GM21723 (cell line): ENCODE data around the gene CCNF.

Experiments
- ATAC-seq: cut with Tn5 transposase; IDR thresholded peaks from one replicate; pipeline ENCODE4 v1.9.1; 2021; ENCODE audit warnings: mild to moderate bottlenecking, moderate library complexity; ENCODE audit not compliant: unreplicated experiment

CCNF gene

DNA sequence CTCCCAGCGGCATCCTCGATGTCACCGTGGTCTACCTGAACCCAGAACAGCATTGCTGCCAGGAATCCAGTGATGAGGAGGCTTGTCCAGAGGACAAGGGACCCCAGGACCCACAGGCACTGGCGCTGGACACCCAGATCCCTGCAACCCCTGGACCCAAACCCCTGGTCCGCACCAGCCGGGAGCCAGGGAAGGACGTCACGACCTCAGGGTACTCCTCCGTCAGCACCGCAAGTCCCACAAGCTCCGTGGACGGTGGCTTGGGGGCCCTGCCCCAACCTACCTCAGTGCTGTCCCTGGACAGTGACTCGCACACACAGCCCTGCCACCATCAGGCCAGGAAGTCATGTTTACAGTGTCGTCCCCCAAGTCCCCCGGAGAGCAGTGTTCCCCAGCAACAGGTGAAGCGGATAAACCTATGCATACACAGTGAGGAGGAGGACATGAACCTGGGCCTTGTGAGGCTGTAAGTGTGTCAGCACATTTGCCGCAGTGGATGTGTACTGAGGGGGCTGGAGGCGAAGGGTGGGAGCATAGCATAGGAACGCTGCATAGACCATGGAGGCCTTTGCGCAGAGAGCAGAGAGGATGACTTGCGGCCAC lies 27.4 kb downstream of the CCNF start:
- no peak for ATAC-seq

DNA sequence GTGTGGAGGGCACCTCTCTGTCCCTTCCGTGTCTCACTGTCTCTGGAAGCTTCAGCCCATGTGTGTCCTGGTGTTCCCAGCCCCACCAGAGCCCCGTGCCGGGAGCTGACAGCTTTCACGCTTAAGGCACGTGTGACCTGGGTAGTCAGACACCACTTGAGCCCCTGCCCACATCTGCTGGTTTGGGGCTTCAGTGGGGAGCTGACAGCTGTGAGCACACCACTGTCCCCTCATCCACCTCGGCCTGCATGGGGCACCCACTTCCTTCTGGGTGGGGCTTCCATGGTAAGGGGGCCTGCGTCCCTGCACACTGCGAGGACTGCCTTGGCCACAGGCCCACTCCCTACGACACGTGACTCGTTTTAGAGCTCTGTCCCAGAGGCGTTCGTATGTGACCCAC lies 28.0 kb downstream of the CCNF start:
- no peak for ATAC-seq

DNA sequence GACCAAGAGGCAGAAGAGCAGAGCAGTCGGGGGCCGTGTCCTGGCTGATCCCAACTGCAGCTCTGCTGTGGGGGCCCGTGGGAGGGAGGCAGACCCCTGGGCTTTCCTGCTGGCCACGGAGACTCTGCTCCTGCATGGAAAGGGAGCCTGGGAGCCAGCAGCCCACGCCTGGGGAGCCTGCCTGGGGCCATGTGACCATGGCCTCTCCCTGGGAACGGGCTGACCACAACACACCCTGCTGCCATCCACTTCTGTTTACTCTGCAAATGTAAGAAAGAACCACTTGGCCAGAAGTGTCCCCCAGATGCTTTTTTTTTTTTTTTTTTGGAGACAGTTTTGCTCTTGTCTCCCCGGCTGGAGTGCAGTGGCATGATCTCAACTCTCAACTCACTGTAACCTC lies 28.7 kb downstream of the CCNF start:
- no peak for ATAC-seq

DNA sequence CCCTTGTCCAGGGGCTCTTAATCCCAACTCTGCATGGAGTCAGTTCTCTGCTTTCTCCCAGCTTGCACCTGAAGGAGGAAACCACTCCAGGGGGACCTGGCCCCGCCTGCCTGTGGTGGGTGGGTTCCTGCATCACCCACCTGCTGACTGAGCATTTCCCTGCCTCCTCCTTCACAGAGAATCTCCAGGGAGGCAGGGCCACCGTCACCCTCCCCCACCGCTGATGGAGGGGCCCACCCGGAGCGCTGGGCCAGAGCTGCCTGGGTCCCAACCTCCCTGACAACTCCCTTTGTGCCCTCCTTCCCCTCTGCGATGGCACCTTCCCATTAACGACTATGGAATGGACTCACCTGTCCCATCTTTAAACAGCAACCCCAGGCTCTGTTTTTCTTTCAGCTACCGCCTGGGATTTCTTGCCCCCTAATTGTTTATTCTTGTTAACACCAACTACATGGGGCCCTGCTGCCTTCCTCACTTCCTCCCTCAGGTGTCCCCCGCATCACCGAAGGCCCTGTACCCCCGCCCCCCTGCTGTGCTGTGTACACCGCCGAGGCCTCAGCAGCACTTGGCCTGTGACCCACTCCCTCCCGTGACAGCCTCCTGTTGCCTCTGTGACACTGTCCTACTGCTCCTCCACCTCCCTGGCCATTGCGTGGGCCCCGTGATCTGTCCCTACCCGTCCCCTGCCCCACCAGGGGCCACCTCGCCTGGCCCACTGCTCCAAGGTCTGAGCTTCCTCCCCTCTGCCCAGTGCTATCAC lies 29.8 kb downstream of the CCNF start:
- ATAC-seq: no peak

DNA sequence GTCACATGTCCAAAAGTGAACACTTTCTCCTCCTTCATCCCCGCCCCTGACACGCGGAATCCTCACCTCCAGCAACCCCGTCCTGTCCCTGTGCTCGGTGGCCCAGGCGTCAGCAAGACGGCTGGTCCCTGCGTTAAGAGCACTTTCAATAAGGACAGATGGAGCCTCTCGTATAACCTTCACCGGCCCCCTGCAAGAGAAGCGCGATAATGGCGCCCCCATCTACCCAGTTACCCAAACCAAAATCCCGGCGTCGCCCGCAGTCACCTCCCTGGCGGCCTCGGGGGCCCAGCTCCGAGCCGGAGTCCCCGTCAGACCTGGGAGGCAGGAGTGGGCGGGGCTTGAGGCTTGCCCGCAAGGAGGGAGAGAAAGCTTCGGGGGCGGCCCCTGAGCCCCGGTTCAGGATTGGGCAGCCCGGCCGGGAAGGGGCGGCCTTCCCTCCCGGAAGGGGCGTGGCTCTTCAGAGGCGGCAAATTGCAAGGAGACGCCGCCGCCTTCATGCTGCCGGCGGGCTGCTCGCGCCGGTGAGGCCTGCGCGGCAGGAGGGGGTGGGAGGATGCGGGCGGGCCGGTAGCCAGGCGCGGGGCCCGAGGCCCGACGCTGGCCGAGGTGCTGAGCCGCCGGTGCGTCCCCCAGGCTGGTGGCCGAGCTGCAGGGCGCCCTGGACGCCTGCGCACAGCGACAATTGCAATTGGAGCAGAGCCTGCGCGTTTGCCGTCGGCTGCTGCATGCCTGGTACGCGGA lies 30.6 kb downstream of the CCNF start, which contains the start of gene TEDC2:
TSS of gene TEDC2 (plus strand) at position 463 of the 744 bp plus-strand sequence. CDS start at position 499, 36 bp downstream.
- ATAC-seq: peak; percentile 88

DNA sequence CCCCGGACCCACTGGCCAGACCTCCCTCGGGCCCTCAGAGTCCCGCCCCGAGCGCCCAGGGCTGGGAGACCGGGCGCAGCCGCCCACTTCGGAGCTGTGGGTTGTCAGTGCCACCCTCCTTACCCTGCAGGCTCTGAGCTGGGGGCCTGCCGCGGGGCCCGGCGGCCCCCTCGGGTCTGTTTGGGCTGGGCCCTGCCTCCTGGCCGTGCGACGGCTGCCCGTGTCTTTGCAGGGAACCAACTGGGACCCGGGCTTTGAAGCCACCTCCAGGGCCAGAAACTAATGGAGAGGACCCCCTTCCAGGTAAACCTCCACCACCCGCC lies 31.1 kb downstream of the CCNF start:
- ATAC-seq: no peak

DNA sequence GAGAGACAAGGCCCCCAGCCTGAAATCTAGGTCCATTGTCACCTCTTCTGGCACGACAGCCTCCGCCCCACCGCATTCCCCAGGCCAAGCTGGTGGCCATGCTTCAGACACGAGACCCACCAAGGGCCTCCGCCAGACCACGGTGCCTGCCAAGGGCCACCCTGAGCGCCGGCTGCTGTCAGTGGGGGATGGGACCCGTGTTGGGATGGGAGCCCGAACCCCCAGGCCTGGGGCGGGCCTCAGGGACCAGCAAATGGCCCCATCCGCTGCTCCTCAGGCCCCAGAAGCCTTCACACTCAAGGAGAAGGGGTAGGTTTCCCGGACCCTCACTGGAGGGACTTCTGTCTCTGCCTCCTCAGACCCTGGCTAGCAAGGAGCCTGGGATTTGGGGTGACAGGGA lies 31.7 kb downstream of the CCNF start:
- no peak for ATAC-seq

DNA sequence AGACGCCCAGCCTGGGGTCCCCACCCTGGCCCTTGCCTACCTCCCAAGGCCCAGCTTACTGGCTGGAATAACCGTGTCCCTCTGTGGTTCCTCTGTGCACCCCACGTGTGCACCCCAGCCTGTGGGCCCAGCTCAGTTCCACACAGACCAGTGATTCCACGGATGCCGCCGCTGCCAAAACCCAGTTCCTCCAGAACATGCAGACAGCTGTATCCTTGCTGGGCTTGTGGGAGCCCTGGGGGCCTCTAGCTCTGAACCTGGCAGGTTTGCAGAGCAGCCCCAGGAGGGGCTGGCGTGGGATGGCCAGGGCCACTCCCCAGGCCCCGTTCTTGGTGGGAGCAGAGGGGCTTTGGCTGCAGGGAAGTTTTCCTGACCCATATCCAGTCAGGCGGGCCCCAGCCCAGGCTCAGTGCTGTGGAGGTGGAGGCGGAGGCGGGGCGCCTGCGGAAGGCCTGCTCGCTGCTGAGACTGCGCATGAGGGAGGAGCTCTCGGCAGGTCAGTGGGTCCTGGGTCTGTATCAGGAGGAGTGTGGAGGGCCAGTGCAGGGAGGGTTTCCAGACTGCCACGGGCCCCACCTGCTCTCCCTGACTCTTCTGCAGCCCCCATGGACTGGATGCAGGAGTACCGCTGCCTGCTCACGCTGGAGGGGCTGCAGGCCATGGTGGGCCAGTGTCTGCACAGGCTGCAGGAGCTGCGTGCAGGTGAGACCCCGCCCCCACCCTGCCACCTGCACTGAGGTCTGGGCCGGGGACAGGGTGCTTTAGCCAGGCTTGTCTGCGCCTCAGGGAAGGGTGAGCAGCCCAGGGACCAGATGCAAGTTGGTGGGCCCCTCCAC lies 33.0 kb downstream of the CCNF start:
- no peak for ATAC-seq

DNA sequence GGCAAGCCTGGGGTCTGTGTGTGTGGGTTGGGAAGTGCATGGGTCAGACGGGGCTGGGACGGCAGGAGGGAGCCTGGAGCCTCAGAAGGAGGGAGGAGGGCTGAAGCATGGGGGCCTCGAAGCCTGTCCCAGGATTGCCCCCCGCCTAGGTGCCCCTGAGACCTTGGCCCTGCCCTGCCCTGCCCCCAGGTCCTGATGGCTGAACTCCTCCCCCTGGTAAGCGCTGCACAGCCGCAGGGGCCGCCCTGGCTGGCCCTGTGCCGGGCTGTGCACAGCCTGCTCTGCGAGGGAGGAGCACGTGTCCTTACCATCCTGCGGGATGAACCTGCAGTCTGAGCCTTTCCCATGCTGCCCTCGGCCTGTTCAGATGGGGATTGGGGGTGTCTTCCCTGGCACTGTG lies 35.1 kb downstream of the CCNF start:
- no peak for ATAC-seq

DNA sequence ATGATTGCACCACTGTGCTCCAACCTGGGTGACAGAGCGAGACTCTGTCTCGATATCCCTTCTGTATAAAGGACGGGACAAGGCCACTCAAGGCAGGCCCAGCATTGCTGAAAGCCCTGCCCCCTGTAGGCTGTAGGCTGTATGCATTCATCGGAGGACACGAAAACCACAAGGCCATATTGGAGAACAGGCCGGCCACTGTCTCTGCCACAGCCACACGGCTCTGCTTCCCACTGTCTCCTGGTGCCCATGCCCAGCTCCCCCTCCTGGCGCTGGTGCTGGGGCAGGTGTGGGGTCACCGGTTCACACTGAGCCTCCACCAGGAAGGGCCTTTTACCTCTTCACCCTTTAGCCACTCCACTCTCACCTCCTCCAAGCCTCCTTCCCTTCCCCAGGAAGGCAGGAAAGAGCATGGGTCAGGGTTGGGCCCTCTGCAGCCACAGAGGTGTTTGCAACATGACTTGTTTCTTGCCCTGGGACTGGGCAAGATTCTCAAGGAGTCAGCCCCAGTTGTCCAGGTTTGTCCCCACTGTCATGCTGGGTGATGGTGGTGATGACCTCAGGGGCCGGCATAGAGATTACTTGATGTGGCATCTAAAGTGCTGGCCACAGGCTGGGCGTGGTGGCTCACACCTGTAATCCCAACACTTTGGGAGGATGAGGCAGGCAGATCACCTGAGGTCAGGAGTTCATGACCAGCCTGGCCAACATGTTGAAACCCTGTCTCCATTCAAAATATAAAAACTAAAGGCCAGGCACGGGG lies 36.6 kb downstream of the CCNF start:
- ATAC-seq: no peak

DNA sequence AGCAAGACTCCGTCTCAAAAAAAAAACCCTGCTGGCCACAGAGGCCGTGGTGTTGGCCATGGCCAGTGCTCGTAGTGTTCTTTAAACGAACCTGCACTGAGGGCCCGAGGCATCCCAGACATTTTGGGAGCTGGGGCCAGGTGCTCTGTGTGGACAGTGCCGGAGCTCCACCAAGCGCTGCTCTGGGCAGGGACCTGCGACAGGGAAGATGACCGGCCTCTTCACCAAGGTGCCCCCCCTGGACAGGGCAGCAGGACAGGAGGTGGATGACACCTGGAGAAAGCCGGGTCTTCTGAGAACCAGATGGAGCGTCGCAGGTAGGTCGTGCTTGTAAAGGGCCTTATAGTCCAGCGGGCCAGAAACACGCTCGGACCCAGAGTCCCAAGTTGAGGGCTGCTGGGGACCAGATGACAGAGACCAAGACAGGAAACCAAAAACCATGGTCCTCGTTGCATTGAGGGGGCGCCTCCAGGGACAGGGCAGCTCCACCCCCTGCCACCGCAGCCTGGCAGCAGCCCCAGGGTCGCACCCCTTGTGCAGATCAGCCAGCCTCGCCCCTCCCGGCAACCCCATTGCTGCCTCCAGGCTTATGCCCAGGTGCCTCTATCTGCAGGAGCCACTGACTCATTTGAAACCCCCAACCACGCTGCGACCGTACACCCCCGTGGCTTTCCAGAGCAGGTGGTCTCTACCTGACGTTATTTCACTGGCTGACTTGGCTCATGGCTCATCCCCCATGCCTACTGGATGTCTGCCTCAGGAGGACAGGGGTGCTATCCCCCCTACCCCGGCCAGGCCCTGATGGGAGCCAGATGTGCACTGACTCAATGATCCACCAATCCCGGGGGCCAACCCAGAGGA lies 37.6 kb downstream of the CCNF start:
- no peak for ATAC-seq

DNA sequence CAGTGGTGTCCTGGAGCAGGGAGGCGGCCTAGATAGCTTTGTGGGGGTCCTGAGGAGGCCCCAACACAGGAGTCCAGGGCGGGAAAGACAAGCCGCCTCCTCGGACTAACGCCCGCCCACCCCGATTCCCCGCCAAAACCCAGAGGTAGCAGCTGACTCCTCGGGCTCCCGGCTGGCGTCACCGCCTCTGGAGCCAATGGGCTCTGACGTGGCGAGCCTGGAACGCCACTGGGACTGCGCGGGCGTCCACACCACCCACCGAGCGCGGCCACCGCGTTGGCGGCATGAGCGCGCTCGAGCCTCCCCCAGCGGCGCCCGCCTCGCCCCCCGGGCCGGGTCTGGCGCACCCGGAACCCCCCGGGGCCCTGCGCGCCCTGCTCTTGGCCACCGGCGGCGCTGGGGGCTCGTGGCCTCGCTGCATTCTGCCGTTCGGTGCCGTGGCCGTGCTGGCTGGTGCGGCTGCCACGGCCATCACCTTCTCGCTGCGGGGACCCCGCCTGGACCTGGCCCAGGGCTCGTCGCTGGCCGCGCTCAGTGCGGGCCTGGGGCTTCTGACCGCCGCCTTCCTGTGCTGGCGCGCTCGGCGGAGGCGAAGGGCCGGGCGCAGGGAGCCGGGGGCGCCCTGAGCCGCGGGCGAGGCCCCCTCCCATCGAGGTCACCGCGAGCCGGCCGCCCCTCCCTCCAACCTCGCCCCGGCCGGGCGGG lies 38.4 kb downstream of the CCNF start:
- ATAC-seq: no peak

DNA sequence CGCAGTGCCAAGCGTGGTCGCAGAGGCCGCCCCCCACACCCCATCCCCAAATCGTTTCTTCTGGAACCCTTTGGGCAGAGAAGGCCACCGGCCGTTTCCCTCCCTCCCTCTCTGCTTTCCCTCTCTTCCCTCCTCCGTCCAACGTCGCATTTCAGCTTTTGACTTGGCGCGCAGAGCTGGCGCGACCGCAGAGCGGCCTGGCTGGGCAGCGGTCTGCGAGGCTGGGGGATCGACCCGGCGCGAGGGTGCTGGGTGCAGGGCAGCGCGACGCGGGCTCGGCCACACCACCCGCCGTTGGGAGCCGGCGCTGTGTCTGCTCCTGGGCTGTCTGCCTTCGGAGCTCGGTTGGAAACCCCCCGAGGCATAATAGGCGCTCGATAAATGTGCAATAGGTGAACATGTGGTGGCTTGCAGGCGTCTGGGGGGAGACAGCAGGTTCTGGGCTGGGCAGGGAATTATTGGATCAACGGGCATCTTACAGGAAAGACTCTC lies 39.0 kb downstream of the CCNF start:
- no peak for ATAC-seq

DNA sequence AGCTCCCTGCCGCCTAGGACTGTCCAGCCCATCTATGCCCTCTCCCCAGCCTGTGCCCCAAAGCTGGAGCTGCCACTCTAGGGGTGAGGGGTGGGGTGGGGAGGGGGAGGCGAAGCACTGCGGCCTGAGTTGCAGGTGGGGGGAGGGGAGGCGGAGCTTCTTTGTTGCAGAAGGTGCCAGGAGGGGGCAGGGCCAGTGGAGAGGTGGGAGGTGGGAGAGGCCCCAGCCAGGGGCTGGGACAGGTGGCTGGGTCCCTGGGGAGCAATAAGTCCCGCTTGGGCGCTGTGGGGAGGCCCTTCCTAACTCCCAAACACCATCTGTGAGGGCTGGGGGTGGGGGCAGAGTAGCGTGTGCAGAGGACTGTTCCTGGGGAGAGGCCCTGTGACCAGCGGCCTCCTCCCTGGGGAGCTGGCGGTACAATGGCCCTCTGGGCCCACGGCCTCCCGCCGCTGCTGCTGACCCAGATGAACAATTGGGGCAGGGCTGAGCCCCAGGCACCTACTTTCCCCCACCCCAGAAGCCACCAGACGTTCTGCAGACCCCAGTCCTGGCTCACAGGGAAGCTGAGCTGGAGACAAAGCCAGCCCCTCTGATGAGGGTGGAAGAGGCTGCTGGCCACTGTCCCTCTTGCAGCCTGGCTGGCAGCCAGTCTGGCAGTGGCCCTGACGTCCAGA lies 39.6 kb downstream of the CCNF start:
- no peak for ATAC-seq

DNA sequence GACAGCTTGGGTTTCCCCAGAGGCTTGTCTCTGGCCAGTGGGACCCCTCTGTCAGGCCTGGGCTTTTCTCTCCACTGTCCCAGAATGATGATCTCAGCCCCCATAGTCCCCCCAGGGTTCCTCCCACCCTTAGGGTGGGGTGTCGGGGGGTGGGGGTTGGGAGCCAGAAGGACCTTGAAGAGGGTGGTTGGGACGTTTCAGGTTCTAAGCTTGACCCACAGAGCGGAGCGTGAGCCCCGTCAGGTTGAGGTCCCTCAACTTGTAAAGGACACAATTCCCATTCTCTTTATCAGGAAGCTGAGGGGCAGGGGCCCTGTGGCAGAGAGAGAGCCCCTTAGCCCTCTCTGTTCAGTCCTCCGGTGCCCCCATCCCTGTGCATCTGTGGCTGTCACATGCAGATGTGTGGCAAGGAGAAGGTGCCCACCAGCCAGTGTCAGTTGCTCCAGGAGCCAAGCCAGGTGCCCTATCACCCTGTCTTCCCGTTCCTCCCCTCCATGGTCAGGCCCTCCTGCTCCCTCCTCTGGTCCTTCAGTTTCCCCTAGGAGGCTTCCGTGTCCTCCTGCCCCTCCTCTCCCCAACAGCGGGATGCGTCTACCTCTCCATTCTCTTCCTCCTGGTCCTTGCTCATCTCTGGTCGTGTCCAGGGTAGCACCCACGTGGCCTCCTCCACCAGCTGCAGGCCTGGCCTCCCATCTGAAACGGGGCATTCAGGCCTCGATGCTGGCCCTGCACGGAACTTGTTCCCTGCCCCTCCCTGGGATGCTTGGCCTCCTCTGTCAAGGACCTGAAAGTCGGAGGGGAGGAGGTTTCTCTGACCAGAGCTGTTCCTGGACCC lies 40.4 kb downstream of the CCNF start:
- ATAC-seq: no peak

DNA sequence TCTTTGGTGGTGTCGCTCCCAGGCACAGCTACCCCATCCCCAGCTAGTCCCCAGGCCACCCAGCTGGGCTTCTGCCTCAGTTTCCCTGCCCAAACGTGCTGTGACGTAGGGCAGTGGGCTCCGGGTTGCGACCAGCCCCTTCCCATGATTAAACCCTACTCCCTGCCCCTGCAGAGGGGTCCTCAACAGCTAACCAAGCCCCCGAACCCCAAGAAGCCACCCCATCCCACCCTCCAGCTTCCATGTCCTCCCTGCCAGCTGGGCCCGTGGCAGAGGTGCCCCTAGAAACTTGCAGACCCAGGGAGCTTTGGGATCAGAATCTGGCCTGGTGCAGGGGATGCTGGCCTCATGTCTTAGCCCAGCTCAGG lies 41.0 kb downstream of the CCNF start:
- no peak for ATAC-seq

DNA sequence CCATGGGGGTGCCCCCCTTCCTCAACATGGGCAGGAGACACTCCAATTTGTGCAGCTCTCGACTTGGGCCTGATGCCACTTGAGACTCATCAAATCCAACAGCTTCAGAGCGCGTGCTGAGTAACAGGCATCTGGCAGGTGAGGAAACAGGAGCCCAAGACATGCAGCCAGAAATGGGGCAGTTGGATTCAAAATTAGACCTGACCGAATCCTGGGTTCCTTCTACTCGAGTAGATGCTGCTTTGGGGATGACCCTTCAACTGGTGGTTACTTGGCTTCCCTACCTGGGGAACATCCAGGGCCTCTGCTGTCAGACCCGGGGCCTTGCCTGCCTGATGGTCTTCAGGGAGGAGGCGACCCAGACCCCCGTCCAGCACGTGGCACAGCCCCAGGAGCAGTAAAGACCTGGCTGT lies 41.4 kb downstream of the CCNF start:
- ATAC-seq: no peak
